T-helper 9 cell (primary cell): Measurements from ENCODE around the gene ZFHX2.
"Not testable (repeated sequence)": the region's sequence is repeated elsewhere in the genome, so short reads cannot be mapped to it uniquely, and the experiment has no call there.

ENCODE experiments used
- DNase-seq: peaks from one replicate; pipeline ENCODE4 v3.0.0-alpha.2; 2020

Gene ZFHX2

DNA sequence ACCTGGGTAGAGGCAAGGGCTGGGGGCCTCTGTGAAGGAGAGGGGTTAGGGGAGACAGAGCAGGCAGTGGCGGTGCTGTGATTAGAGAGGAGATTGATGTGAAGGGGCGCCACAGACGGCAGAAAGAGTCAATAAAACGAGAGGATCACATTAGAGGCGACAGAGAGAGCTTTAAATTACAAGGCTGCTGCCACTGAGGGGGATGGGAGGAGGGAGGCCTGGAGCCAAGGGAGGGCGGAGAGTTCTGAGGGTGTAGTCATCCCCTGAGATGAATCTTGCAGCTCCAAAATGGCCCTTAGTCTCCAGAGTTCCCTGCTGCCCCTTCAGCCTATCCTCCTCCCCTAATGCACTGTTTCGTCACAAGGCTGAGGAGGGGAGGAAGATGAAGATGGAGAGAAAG, 12.8 kb downstream of the ZFHX2 start:
- DNase-seq: no peak

DNA sequence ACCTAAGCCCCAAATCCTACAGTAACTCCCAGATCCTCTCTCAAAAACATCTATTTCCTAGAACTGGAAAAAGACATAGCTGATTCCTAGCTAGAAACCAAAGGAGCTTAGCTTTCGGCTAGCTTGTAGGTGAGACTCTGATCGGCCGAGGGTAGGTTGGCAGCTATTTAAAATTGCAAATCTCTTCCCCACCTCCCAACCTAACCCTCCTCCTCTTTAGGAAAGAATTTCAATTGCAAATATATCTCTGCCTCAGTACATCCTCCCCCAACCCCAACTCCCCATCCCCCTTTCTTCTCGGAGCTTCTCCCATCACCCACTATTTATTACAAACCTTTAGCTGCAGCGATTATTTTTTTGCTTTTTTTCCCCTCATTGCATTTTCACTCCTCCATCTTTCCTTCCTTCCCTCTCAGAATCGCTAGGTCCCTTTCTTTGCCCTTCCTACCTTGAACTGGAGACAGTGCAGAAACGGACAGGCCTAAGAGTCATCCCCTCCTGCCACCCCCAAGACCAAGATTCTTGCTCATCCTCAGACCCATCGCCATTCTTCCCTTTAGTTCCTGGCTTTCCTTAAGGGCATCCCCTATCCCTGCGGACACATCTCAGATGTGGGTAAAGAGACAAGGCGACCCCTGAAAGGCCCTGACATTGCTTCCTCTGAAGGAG, 13.4 kb downstream of the ZFHX2 start:
- DNase-seq: no peak

DNA sequence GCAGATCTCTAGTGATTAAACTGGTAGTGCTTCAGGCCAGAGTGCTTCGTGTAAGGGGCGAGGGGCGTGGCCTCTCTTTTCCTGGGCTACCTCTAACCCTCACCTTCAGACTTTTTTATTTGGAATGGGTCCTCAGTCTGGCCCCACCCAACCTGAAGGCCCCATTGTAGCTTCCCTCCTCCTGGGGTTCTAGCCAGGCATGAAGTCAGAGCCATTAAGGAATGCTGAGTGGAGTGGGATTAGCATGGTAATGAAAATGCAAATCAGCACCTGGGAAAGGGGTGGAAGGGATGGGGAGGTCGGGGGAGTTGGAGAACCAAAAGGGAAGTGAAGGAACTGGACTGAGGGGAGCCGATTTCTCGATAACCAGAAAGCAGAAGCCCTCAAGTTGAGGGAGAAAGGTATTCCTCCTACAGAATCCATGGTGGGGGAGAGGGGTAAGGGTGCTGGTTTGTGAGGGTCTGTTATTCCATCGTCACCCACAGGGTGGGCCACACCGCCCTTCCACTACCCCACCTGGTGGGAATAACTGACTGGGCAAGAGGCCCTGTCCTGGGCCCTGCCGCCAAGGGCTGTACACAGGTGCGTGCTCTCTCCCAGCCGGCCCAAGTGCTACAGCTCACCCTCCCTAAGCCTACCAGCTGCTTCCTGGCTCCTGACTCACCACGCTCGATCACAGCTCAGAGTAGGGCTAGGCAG, 14.1 kb downstream of the ZFHX2 start:
- no peak for DNase-seq

DNA sequence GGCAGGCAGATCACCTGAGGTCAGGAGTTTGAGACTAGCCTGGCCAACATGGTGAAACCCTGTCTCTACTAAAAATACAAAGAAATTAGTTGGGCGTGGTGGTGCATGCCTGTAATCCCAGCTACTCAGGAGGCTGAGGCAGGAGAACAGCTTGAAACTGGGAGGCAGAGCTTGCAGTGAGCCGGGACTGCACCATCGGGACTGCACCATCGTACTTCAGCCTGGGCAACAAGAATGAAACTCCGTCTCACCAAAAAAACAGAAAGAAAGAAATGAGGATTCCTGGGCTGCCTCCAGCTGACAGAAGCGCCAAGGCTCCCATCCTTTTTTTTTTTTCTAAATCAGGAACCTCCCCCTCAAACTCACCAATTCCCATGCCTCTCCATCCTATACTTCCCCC, 14.7 kb downstream of the ZFHX2 start:
- DNase-seq: not testable (repeated sequence)

DNA sequence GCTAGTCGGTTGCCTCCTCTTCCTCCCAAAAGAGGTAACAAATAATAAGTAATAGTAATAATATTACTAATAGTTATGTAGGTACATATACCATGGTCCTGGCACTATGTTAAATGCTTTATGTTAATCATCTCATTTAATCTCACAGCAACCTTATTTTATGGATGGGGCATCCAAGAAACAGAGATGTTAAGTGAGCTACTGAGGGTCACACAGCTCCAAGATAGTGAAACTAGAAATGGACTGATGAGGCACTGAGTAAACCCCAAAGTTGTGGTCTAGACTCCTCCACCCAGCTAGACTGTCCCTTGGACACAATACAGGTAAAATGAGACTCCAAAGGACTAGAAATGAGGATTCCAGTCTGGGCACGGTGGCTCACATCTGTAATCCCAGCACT, 15.1 kb downstream of the ZFHX2 start:
- no peak for DNase-seq

GRCh38 chr14:23535943-23536342, 15.6 kb downstream of the ZFHX2 start:
- no peak for DNase-seq

GRCh38 chr14:23533652-23534435, 17.7 kb downstream of the ZFHX2 start:
- no peak for DNase-seq

DNA sequence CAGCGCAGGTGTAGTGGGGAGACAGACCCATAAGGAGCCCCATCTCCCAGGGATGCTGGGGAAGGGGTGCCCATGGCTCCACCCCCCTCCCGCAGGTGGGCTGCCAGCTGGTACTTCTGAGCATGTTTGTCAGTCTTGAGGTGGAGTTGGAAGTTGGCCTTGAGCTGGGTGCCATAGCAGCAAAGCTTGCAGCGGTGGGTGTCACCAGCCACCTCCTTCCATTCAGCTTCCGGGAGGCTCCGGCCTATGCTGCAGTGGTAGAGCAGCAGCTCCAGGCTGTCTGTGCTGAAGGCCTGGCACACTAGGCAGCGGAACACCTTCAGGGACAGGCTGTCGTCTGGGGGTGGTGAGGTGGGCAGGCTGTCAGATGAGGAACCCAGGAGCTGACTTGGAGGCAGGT, 18.9 kb downstream of the ZFHX2 start:
- DNase-seq: no peak

DNA sequence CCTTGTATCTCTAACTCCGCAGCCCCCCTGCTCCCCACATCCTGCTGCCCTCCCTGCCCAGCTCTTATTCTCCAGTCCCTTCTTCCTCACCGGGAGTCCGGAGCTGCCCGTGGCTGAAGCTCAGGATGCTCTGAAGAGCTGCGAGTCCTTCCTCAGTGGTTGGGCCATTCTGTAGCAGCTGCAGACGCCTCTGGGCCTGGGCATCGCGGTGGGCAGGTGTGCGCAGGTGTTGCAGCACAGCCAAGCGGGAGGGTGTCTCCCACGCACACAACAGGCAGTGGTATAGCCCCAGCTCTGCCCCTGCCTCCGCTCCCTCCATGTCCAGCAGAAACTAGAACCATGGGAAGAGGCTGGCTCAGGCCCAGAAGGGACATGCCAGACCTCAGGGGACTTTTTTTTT, 20.2 kb downstream of the ZFHX2 start:
- no peak for DNase-seq

- DNase-seq: no peak
These were observed 21.1 kb downstream of the ZFHX2 start for GRCh38 chr14:23530375-23531055.

- no peak for DNase-seq
These were observed 22.5 kb downstream of the ZFHX2 start for GRCh38 chr14:23529016-23529415.

DNA sequence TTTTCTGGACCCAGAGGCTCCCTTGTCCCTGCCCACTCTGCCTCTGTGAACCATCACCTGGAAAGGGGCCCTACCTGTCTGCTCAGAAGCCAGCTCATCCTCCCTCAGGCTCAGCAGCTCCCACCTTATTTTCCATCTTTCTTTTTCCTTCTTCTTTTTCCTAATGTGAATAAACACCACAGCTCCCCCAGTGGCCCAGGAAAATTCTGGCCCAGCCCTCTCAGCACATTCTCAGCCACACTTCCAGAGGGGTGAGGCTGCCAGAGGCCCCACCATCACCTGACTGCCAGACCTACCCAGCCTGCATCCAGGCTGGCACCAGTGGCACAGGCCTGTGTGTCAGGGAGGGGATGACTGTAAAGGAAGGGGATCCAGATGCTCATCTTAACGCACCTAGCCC, 23.0 kb downstream of the ZFHX2 start:
- DNase-seq: no peak

GRCh38 chr14:23525611-23526010, 26.0 kb downstream of the ZFHX2 start:
- DNase-seq: no peak

DNA sequence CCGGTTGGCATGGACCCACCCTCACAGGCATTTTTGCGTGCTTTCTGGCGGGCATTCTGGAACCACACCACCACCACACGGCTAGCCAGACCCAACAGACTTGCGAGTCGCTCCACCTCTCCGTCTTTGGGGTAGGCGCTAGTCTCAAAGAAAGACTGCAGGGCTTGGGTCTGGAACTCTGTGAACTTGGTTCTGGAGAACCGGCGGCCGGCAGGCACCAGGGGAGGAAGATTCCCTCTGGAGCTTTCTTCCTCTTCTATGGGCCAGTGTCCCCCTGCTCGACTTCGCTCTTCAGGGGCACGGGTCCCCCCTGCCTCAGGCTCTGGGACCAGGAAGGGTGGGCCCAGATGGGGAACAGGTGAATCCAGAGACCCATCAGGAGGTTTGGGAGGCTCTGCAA, 26.6 kb downstream of the ZFHX2 start:
- DNase-seq: no peak

- no peak for DNase-seq
These were observed 28.1 kb downstream of the ZFHX2 start for GRCh38 chr14:23523229-23524016.

GRCh38 chr14:23522643-23523198, 28.8 kb downstream of the ZFHX2 start:
- no peak for DNase-seq

DNA sequence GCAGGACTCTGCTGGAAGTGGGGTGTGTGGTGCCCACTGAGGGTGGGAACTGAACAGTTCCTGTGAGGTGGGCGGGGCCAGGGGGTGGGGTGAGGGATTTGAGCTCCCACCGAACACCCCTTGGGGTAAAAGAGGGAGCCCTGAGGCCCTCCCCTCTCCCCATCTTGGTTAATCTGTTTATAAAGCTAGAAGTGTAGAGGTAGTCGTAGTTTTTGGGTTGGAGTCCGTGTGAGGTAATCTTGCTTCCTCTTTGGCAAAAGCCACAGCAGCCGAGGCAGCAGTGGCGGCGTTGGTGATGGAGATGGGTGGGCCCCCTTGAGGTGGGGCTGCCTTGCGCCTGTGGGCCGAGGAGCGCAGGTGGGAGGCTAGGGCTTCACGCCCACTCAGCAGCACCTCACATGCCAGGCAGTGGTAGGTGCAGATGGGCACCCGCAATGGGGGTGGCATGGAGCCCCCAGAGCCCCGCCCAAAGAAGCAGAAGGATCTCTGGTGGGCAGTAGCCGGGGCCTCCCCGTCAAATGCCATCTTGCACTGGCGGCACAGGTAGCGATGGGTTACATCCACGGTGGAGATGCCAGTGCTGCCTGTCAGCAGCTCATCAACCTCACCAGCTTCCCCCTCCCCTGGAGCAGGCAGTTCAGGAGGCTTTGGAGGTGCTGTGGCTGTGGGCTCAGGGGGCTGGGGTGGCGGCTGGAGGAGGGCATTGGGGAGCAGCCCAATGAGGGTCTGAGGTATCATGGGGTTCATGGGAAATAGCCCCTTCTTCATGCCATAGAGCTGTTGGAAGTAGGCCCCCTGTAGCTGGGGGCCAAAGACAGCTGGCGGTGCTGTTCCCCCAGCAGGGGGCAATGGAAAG, 29.6 kb downstream of the ZFHX2 start:
- no peak for DNase-seq

- DNase-seq: no peak
These were observed 30.5 kb downstream of the ZFHX2 start for GRCh38 chr14:23520899-23521533.

- no peak for DNase-seq
These were observed 32.9 kb downstream of the ZFHX2 start for GRCh38 chr14:23518709-23519108.

- no peak for DNase-seq
These were observed 33.8 kb downstream of the ZFHX2 start for GRCh38 chr14:23517650-23518326.
